Esophagus muscularis mucosa (tissue), 4 donors: Measurements from ENCODE around the gene TMPRSS9. TPM values are rescaled to one million over a fixed set of nuclear protein-coding genes. Genes with fewer than 3 reads are reported as not detected.

Experiments
- DNase-seq: peaks from one replicate; pipeline ENCODE4 v3.0.0-alpha.2; 2017; ENCODE audit errors: extremely low spot score
- H3K27ac ChIP-seq, 4 donors: fragments of 200-600 bp; sonication (generic); replicated peaks in 1 of 4; 1 replicate in 3 of 4; 2 replicates in 1 of 4; pipeline ENCODE4 v1.5.1; 2016 to 2019; ENCODE audit warnings: mild to moderate bottlenecking in 1 of 4
- H3K27me3 ChIP-seq, 4 donors: fragments of 200-600 bp; sonication (generic); one replicate each; pipeline versions ENCODE4 v1.5.1 to v1.6.0; 2016 to 2019
- H3K36me3 ChIP-seq, 4 donors: fragments of 200-600 bp; sonication (generic); one replicate each; pipeline ENCODE4 v1.5.1; 2016 to 2019
- H3K4me1 ChIP-seq, 4 donors: fragments of 200-600 bp; sonication (generic); one replicate each; pipeline ENCODE4 v1.5.1; 2016 to 2019
- H3K4me3 ChIP-seq, 4 donors: fragments of 200-600 bp; sonication (generic); 1 replicate in 2 of 4; 2 replicates in 2 of 4; pipeline ENCODE4 v1.5.1; 2016 to 2019; ENCODE audit warnings: mild to moderate bottlenecking in 4 of 4, moderate library complexity in 1 of 4
- H3K9me3 ChIP-seq, 4 donors: fragments of 200-600 bp; sonication (generic); 1 replicate in 3 of 4; 2 replicates in 1 of 4; pipeline ENCODE4 v1.5.1; 2016 to 2019
- EP300 ChIP-seq: sonication (generic); formaldehyde crosslinking; IDR thresholded peaks from one replicate; pipeline ENCODE4 v1.6.1; 2017; ENCODE audit warnings: antibody characterized with exemption
- POLR2A ChIP-seq: fragments of 450-650 bp; IDR thresholded peaks from one replicate; pipeline ENCODE4 v1.6.1; 2017; ENCODE audit warnings: antibody characterized with exemption, moderate library complexity, mild to moderate bottlenecking, low read depth
- POLR2AphosphoS5 ChIP-seq, 2 donors: sonication (generic); formaldehyde crosslinking; IDR thresholded peaks; one replicate each; pipeline ENCODE4 v1.6.1; 2017; ENCODE audit warnings: antibody characterized with exemption in 2 of 2
- WGBS: methylation state at CpG from one replicate; pipeline ENCODE4 v1.1.5; 2018; 5-methylcytosine and 5-hydroxymethylcytosine counted together
- intact Hi-C: fragments of 100-400 bp; cut with DNase I; formaldehyde crosslinking; loops from one replicate; pipeline ENCODE4 v1.15.1; 2023
- total RNA-seq, 4 donors: library from RNA; depleted of rRNA; stranded (reverse); fragments of >200 nt; gene quantifications; one replicate each; pipeline versions ENCODE4 v1.1.0 to v1.2.1, GENCODE V29; 2016
- TF ChIP-seq, protein P1 (sequence below), 3 experiments: fragments of 200-600 bp in 2 of 3; fragments of 450-650 bp in 1 of 3; sonication (generic) in 2 of 3; IDR thresholded peaks; one replicate each; pipeline ENCODE4 v1.5.1; 2017 to 2019; ENCODE audit warnings: antibody characterized with exemption in 3 of 3, mild to moderate bottlenecking in 2 of 3, moderate library complexity in 1 of 3

Gene TMPRSS9
- total RNA-seq, 4 donors from 2014 or later = 0.17 TPM; not detected in 3

GRCh38 chr19:2420490-2420889, 60.4 kb downstream of the TMPRSS9 start:
- Histone ChIP-seq H3K9me3 (no peaks in the 10 kb centered on the region), H3K36me3 (peaks cover 0 to 37% (median 22%) of the 10 kb centered on the region in 4 donors), H3K27ac (no peak overlapping the region), H3K27me3 (no peaks in the 10 kb centered on the region), H3K4me3 (no peak overlapping the region), H3K4me1 (peaks cover 8 to 32% (median 13%) of the 10 kb centered on the region in 4 donors)
- WGBS = 92% methylated on average over 2 of the region's 2 CpGs
- intact Hi-C loops = no loop called here
- DNase-seq = no peak
- TF ChIP-seq POLR2A (no peak), POLR2AphosphoS5 (IDR thresholded peaks at IDR 0.05) (no peak), EP300 (no peak)
- TF ChIP-seq, protein P1, sequence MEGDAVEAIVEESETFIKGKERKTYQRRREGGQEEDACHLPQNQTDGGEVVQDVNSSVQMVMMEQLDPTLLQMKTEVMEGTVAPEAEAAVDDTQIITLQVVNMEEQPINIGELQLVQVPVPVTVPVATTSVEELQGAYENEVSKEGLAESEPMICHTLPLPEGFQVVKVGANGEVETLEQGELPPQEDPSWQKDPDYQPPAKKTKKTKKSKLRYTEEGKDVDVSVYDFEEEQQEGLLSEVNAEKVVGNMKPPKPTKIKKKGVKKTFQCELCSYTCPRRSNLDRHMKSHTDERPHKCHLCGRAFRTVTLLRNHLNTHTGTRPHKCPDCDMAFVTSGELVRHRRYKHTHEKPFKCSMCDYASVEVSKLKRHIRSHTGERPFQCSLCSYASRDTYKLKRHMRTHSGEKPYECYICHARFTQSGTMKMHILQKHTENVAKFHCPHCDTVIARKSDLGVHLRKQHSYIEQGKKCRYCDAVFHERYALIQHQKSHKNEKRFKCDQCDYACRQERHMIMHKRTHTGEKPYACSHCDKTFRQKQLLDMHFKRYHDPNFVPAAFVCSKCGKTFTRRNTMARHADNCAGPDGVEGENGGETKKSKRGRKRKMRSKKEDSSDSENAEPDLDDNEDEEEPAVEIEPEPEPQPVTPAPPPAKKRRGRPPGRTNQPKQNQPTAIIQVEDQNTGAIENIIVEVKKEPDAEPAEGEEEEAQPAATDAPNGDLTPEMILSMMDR (IDR thresholded peaks at IDR 0.05) = no peak

DNA sequence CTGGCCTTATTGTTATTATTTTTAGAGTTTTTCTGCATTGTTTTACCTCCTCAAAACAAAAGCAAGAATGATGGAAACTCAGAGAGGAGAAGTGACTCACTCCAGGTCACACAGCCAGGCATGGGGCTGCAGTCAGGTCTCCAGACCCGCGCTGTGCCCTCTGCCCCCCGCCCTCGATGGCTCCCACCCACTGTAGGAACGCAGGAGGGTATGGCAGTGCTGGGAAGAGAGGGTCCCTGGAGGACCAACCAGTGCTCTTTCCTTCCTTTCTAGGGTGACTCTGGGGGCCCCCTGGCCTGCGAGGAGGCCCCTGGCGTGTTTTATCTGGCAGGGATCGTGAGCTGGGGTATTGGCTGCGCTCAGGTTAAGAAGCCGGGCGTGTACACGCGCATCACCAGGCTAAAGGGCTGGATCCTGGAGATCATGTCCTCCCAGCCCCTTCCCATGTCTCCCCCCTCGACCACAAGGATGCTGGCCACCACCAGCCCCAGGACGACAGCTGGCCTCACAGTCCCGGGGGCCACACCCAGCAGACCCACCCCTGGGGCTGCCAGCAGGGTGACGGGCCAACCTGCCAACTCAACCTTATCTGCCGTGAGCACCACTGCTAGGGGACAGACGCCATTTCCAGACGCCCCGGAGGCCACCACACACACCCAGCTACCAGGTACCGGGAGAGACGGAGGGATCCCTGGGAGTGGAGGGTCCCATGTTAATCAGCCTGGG, 61.7 kb downstream of the TMPRSS9 start:
- Histone ChIP-seq H3K27me3 (no peaks in the 10 kb centered on the region), H3K27ac (no peak overlapping the region), H3K9me3 (no peaks in the 10 kb centered on the region), H3K4me1 (peaks cover 21 to 44% (median 25%) of the 10 kb centered on the region in 4 donors), H3K4me3 (no peak overlapping the region), H3K36me3 (peaks cover 0 to 33% (median 17%) of the 10 kb centered on the region in 4 donors)
- WGBS = 98% methylated on average over 9 of the region's 23 CpGs
- intact Hi-C loops = no loop called here
- no peak for DNase-seq
- TF ChIP-seq, protein P1 (IDR thresholded peaks at IDR 0.05) = no peak
- TF ChIP-seq POLR2A (no peak), EP300 (no peak), POLR2AphosphoS5 (IDR thresholded peaks at IDR 0.05) (no peak)

- no peaks in the 10 kb centered on the region for H3K9me3 ChIP-seq
- no peak overlapping the region for H3K27ac ChIP-seq
- peaks cover 0 to 23% (median 11%) of the 10 kb centered on the region in 4 donors for H3K36me3 ChIP-seq
- H3K4me3 ChIP-seq = no peak overlapping the region
- TF ChIP-seq POLR2AphosphoS5 (IDR thresholded peaks at IDR 0.05) (no peak), POLR2A (no peak), EP300 (no peak)
- TF ChIP-seq, protein P1 (IDR thresholded peaks at IDR 0.05) = no peak
- 77% methylated on average over 11 of the region's 19 CpGs for WGBS
- H3K27me3 ChIP-seq = no peaks in the 10 kb centered on the region
- H3K4me1 ChIP-seq = peaks cover 26 to 54% (median 34%) of the 10 kb centered on the region in 4 donors
- DNase-seq = no peak
- intact Hi-C loops = no loop called here
Measured at GRCh38 chr19:2423071-2423914, 63.2 kb downstream of the TMPRSS9 start.

DNA sequence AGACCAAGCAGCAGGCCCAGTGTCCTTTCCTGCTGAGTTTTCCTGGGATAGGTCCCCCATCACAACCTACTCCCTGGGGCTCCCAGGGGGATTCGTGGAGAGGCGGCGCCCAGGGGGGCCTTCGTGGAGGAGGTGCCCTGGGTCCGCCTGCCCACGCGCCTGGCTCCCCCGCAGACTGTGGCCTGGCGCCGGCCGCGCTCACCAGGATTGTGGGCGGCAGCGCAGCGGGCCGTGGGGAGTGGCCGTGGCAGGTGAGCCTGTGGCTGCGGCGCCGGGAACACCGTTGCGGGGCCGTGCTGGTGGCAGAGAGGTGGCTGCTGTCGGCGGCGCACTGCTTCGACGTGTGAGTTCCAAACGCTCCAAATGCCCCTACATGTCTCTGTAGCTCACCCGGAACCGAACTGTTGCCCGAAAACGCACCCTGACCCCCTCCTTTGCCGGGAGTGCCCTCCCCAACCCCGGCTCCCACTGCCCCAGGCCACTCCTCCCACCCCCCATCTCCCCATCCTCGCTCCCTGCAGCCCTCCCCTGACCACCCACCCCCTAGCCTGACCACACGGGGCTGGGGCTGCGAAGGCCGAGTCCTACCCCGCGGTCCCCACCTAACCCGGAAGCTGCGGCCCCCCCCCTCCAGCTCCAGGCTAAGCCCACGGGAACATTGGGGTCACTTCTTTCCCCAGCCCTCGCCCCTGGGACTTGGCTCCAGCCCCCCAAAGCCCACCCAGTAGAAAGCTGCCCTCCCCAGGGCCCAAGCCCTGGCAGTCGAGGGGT, 64.0 kb downstream of the TMPRSS9 start:
- intact Hi-C loops = no loop called here
- no peak overlapping the region for H3K27ac ChIP-seq
- H3K9me3 ChIP-seq = no peaks in the 10 kb centered on the region
- TF ChIP-seq, protein P1 (IDR thresholded peaks at IDR 0.05) = no peak
- TF ChIP-seq POLR2AphosphoS5 (IDR thresholded peaks at IDR 0.05) = no peak
- TF ChIP-seq POLR2A = no peak
- no peak for TF ChIP-seq EP300
- no peak overlapping the region for H3K4me3 ChIP-seq
- no peak for DNase-seq
- no peaks in the 10 kb centered on the region for H3K27me3 ChIP-seq
- WGBS = 90% methylated on average over 34 of the region's 46 CpGs
- H3K36me3 ChIP-seq = peaks cover 0 to 23% (median 11%) of the 10 kb centered on the region in 4 donors
- H3K4me1 ChIP-seq = peaks cover 28 to 61% (median 40%) of the 10 kb centered on the region in 4 donors
